LNCAP (cell line): Measurements from ENCODE around the gene ZNF311.

Source experiments
- TF ChIP-seq, protein P1 (sequence below): fragments of 450-650 bp; IDR thresholded peaks from 2 replicates; pipeline ENCODE4 v1.5.1; 2017; ENCODE audit warnings: mild to moderate bottlenecking

ZNF311 gene

DNA sequence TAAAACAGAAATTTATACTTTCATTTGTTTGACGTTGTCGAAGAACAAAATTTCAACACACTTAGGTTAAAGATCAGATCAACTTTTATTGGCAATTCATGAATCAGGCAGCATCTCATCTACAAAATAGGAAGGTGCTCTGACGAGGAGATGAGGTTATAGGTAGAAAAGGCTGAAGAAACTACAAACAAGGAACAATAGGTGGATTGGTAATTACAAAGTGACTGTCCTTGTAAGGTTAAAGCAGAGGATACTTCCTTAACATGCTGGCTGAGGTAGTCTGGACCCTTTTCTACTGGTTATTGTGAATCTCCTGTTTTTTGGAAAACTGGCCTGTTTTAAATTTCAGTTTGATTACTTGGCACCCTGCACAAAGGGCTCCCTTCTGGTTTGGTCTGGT is 48.8 kb downstream of the ZNF311 start:
- TF ChIP-seq, protein P1, sequence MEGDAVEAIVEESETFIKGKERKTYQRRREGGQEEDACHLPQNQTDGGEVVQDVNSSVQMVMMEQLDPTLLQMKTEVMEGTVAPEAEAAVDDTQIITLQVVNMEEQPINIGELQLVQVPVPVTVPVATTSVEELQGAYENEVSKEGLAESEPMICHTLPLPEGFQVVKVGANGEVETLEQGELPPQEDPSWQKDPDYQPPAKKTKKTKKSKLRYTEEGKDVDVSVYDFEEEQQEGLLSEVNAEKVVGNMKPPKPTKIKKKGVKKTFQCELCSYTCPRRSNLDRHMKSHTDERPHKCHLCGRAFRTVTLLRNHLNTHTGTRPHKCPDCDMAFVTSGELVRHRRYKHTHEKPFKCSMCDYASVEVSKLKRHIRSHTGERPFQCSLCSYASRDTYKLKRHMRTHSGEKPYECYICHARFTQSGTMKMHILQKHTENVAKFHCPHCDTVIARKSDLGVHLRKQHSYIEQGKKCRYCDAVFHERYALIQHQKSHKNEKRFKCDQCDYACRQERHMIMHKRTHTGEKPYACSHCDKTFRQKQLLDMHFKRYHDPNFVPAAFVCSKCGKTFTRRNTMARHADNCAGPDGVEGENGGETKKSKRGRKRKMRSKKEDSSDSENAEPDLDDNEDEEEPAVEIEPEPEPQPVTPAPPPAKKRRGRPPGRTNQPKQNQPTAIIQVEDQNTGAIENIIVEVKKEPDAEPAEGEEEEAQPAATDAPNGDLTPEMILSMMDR = no peak

GRCh38 chr6:28953585-28954258 is 51.4 kb downstream of the ZNF311 start:
- TF ChIP-seq, protein P1 = no peak

DNA sequence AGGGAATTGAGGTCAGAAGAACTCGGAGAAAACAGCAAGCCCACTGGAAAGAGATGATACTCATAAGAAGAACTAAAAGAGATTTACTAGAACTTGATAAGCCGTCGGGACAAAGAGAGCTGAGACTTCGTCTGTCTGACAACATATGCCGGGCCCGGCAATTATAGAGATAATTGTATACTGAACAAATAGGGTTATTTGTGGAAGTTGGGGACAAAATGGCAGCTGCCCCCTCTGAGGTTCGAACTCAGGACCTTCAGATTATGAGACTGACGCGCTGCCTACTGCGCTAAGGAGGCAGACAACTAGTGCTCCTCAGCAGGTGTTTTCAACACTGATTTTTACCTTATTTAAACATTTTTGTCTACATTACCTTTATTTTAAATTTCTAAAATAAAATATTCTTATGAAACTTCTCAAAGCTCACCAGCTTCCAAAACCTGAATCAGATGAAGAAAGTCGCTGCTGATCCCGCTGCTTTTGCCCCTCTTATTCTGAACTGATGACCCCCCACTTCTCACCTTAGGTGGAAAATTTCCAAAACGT is 52.0 kb downstream of the ZNF311 start:
- TF ChIP-seq, protein P1 = no peak

DNA sequence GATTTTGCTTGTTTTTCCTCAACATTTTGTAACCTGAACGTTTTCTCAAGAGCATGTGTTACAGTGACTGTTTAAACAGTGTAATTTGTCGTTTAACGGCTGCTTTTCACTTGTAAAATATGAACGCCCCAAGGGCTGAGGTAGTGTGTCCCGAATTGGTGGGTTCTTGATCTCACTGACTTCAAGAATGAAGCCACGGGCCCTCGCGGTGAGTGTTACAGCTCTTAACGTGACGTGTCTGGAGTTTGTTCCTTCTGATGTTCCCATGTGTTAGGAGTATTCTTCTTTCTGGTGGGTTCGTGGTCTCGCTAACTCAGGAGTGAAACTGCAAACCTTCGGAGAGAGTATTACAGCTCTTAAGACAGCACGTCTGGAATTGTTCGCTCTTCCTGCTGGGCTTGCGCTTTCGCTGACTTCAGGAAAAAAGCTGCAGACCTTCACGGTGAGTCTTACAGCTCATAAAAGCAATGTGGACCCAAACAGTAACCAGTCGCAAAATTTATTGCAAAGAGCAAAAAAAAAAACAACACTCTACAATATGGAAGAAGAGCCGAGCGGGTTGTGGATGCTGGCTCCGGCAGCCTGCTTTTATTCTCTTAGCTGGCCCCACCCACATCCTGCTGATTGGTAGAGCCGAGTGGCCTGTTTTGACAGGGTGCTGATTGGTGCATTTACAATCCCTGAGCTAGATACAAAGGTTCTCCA is 56.2 kb downstream of the ZNF311 start:
- TF ChIP-seq, protein P1 = no peak

GRCh38 chr6:28947831-28948270 is 57.3 kb downstream of the ZNF311 start:
- TF ChIP-seq, protein P1 = no peak

DNA sequence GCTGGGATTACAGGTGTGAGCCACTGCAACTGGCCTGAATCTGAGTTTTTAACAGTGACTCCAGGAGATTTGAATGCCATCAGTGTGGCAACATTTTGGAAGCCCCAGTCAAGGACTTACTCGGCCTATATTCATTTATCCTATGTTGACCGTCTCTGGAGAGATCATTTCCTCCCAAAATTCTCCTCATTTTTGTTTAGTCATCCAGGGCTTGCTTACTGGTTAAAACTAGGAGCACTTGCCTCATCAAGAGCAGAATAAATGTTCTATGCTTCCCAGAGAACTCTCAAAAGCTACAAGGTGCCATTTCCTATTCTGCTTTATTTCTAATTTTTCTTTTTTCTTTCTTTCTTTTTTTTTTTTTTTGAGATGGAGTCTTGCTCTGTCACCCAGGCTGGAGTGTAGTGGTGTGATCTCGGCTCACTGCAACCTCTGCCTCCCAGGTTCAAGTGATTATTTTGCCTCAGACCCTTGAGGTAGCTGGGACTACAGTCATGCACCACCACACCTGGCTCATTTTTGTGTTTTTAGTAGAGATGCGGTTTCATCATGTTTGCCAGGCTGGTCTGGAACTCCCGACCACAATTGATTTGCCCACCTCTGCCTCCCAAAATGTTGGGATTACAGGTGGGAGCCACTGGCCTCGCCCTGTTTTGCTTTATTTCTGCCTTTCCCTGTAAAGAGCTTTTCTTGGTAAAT is 57.9 kb downstream of the ZNF311 start:
- TF ChIP-seq, protein P1 = no peak

GRCh38 chr6:28945349-28945748 is 59.8 kb downstream of the ZNF311 start:
- TF ChIP-seq, protein P1 = no peak
